Mucosa of descending colon (tissue), 3 donors: Measurements from ENCODE around the gene HSD11B2. TPM values are rescaled to one million over a fixed set of nuclear protein-coding genes. Genes with fewer than 3 reads are reported as not detected.
A peak's percentile ranks its signal among the peaks of the same experiment; 100 is the strongest.

Experiments used
- ATAC-seq: fragments of 200-7000 bp; cut with Tn5 transposase; one replicate; pipeline ENCODE4 v1.9.1; 2020; ENCODE audit warnings: mild to moderate bottlenecking, moderate library complexity
- DNase-seq, 3 donors: peaks; one replicate each; pipeline ENCODE4 v3.0.0-alpha.2; 2020
- H3K36me3 ChIP-seq: fragments of 200-600 bp; one replicate; pipeline ENCODE4 v1.8.0; 2021; ENCODE audit warnings: low read depth, mild to moderate bottlenecking
- H3K4me1 ChIP-seq: fragments of 200-600 bp; one replicate; pipeline ENCODE4 v1.8.0; 2021; ENCODE audit warnings: low read depth, mild to moderate bottlenecking
- H3K4me3 ChIP-seq: fragments of 200-600 bp; one replicate; pipeline ENCODE4 v1.8.0; 2021; ENCODE audit warnings: mild to moderate bottlenecking
- H3K9me3 ChIP-seq: fragments of 200-600 bp; one replicate; pipeline ENCODE4 v1.8.0; 2021; ENCODE audit warnings: mild to moderate bottlenecking
- CTCF ChIP-seq: fragments of 200-600 bp; IDR thresholded peaks from one replicate; pipeline ENCODE4 v1.8.0; 2022; ENCODE audit warnings: antibody characterized with exemption, mild to moderate bottlenecking
- intact Hi-C, 2 donors: fragments of 100-400 bp; cut with DNase I in 1 of 2; cut with micrococcal nuclease in 1 of 2; formaldehyde crosslinking; loops; one replicate each; pipeline versions ENCODE4 v1.11.0 to v1.11.1; 2022; cut with DNase I, micrococcal nuclease
- total RNA-seq, 3 donors: library from RNA; stranded (reverse); fragmentation: NEBNext Ultra II Directional in 2 of 3; extraction: Animal tissue kit (Norgen Biotek cat#: 25700) in 2 of 3; gene quantifications; one replicate each; pipeline versions ENCODE4 v1.2.1 to v1.2.4, GENCODE V29; 2021 to 2023
- donor health status: DM: no; HTN: no; CAD: no; lungs with moderate emphysema.
- donor health status: DM: no; HTN: no; CAD: no.
- donor health status: DM: no; HTN: yes; CAD: no.

The HSD11B2 gene
- total RNA-seq, 3 donors from 2014 or later, result 322 to 765 (median 646) TPM

- intact Hi-C loops, result no loop called here
- ATAC-seq (no peak), DNase-seq (peak in 1 of 3 donors; percentile 33)
- Histone ChIP-seq H3K9me3 (no peaks in the 10 kb centered on the region), H3K4me3 (no peak overlapping the region), H3K36me3 (no peaks in the 10 kb centered on the region), H3K4me1 (peaks cover 91% of the 10 kb centered on the region)
- no peak for TF ChIP-seq CTCF
Observed at GRCh38 chr16:67449336-67449735, 18.4 kb downstream of the HSD11B2 start.

GRCh38 chr16:67449739-67450138, 18.8 kb downstream of the HSD11B2 start:
- TF ChIP-seq CTCF, result no peak
- intact Hi-C loops, result no loop called here
- Histone ChIP-seq H3K4me1 (peaks cover 87% of the 10 kb centered on the region), H3K9me3 (no peaks in the 10 kb centered on the region), H3K4me3 (no peak overlapping the region), H3K36me3 (no peaks in the 10 kb centered on the region)
- ATAC-seq (no peak), DNase-seq (peak in 2 of 3 donors; percentile 15 to 42)

GRCh38 chr16:67451061-67451703, 20.3 kb downstream of the HSD11B2 start:
- intact Hi-C loops, result no loop called here
- ATAC-seq (no peak), DNase-seq (peak in 2 of 3 donors; percentile 14 to 46)
- Histone ChIP-seq H3K36me3 (no peaks in the 10 kb centered on the region), H3K4me3 (no peak overlapping the region), H3K4me1 (peaks cover 80% of the 10 kb centered on the region), H3K9me3 (no peaks in the 10 kb centered on the region)
- no peak for TF ChIP-seq CTCF

- Histone ChIP-seq H3K4me1 (peaks cover 80% of the 10 kb centered on the region), H3K9me3 (no peaks in the 10 kb centered on the region), H3K36me3 (no peaks in the 10 kb centered on the region), H3K4me3 (no peak overlapping the region)
- intact Hi-C loops, result no loop called here
- peak; percentile 78 for ATAC-seq
- no peak for TF ChIP-seq CTCF
- peak in 2 of 3 donors; percentile 64 to 66 for DNase-seq
Observed at GRCh38 chr16:67451704-67452435, 20.9 kb downstream of the HSD11B2 start.

- Histone ChIP-seq H3K36me3 (no peaks in the 10 kb centered on the region), H3K4me1 (peaks cover 78% of the 10 kb centered on the region)
- peak in 2 of 3 donors; percentile 23 to 31 for DNase-seq
Observed at GRCh38 chr16:67454104-67454503, 23.2 kb downstream of the HSD11B2 start.

More at GRCh38 chr16:67454104-67454503, 23.2 kb downstream of the HSD11B2 start:
- Histone ChIP-seq H3K4me3 (no peak overlapping the region), H3K9me3 (no peaks in the 10 kb centered on the region)
- ATAC-seq, result no peak
- TF ChIP-seq CTCF, result no peak
- intact Hi-C loops, result no loop called here
